ENCODE data around the gene CORO2B. TPM values are rescaled to one million over a fixed set of nuclear protein-coding genes. Genes with fewer than 3 reads are reported as not detected.

CORO2B gene
- total and polyA plus RNA-seq, 2 of the 4 experiments (the other 2 are of a cell fraction) = 9.3 to 39.3 TPM

GRCh38 chr15:68666812-68667450 lies 88.1 kb downstream of the CORO2B start:
- Histone ChIP-seq H4K91ac (ENCODE audit: insufficient read depth, low read depth, low read length) (no peak overlapping the region), H3K27ac (ENCODE audit: insufficient read depth, low read length) (no peak overlapping the region), H3K9ac (ENCODE audit: low read depth, low read length) (no peak overlapping the region), H3K14ac (replicated peaks; ENCODE audit: low read depth, low read length) (no peak overlapping the region), H4K5ac (ENCODE audit: low read depth, low read length) (no peak overlapping the region), H3K9me3 (ENCODE audit: control insufficient read depth, insufficient read depth, low read length) (no peaks in the 10 kb centered on the region), H3K4me1 (ENCODE audit: control insufficient read depth, insufficient read depth, low read length) (no peaks in the 10 kb centered on the region), H2BK20ac (ENCODE audit: low read depth, low read length) (no peak overlapping the region), H3K36me3 (ENCODE audit: control insufficient read depth, insufficient read depth, low read length) (no peaks in the 10 kb centered on the region), H2AK5ac (ENCODE audit: low read depth, low read length) (no peak overlapping the region), H2AFZ (replicated peaks; ENCODE audit: low read length, poor library complexity) (no peak overlapping the region), H3K27me3 (ENCODE audit: control insufficient read depth, insufficient read depth, low read length) (no peaks in the 10 kb centered on the region), H4K20me1 (ENCODE audit: insufficient read depth, low read length) (no peaks in the 10 kb centered on the region), H3K9me1 (ENCODE audit: insufficient read depth, low read length) (no peaks in the 10 kb centered on the region), H3K23ac (ENCODE audit: low read depth, low read length) (no peak overlapping the region), H2BK120ac (ENCODE audit: low read depth, low read length) (no peak overlapping the region), H2AK9ac (replicated peaks; ENCODE audit: low read depth, low read length, poor library complexity) (peak overlapping the region; percentile 62), H3K4me3 (ENCODE audit: insufficient read depth, low read depth, low read length) (no peak overlapping the region), H4K8ac (ENCODE audit: low read depth in 2 of 2, low read length in 2 of 2) (no peak overlapping the region), H3K4ac (ENCODE audit: low read depth, low read length) (no peak overlapping the region), H3K4me2 (ENCODE audit: low read depth, low read length) (no peak overlapping the region), H2BK15ac (ENCODE audit: low read depth, low read length) (no peak overlapping the region; the same call in 2 of the 3 replicates), H2BK5ac (ENCODE audit: low read depth, low read length, poor library complexity, severe bottlenecking) (no peak overlapping the region), H3K18ac (ENCODE audit: low read depth, low read length) (no peak overlapping the region), H3K79me1 (ENCODE audit: low read depth in 1 of 2, low read length in 2 of 2) (0 out of 4 replicates have a peak, but pooled peaks cover 0 to 3% of the 10 kb centered on the region in 2 experiments), H3K56ac (ENCODE audit: extremely low read depth, insufficient read depth, low read length) (no peak overlapping the region)
- no peak for DNase-seq
- in situ Hi-C loops (cut with MboI; ENCODE audit: low sequenced_read_pairs) (no loop called here), intact Hi-C loops (cut with micrococcal nuclease) (no loop called here), dilution Hi-C loops (cut with HindIII; ENCODE audit: low sequenced_read_pairs, unreplicated experiment) (no loop called here)
- ATAC-seq (ENCODE audit: low read depth) = no peak
- TF ChIP-seq CHD1 (IDR thresholded peaks at IDR 0.05; ENCODE audit: low read depth, low read length) (no peak), ELK1 (IDR thresholded peaks at IDR 0.05; ENCODE audit: borderline replicate concordance, low read depth, low read length) (no peak), RAD21 (IDR thresholded peaks at IDR 0.05; ENCODE audit: low read length) (no peak), CEBPB (IDR thresholded peaks at IDR 0.05; ENCODE audit: low read depth, low read length) (no peak), MAZ (IDR thresholded peaks at IDR 0.05; ENCODE audit: borderline replicate concordance, low read depth, low read length) (no peak), POLR2A (IDR thresholded peaks at IDR 0.05; ENCODE audit: low read depth, low read length) (no peak), RFX5 (IDR thresholded peaks at IDR 0.05; ENCODE audit: low read depth, low read length) (no peak)
- BruUV-seq (replicated peaks) = no TSS peak
- CTCF ChIA-PET = no interaction called here
- POLR2A ChIA-PET (ENCODE audit: unreplicated experiment) = no interaction called here
- 81% methylated on average over 4 of the region's 12 CpGs; no CpG with 5 or more reads in 1 of the 2 experiments for WGBS, 2 experiments (ENCODE audit: extremely low coverage in 2 of 2, insufficient read length in 1 of 2)
